Activated T-helper 1 cell treated with anti-CD3 and anti-CD28 coated beads, Interleukin-12 subunit alpha, Interleukin-12 subunit beta, Interleukin-2, Interleukin-4 antibody, amounts not matched to agents 30 ng/mL and 10 ng/mL and 1 ng/mL, durations not matched to agents 14 hours and 24 hours and 36 hours (primary cell): Measurements from ENCODE around the gene MRC2. TPM values are rescaled to one million over a fixed set of nuclear protein-coding genes. Genes with fewer than 3 reads are reported as not detected.
"Not testable (repeated sequence)": the region's sequence is repeated elsewhere in the genome, so short reads cannot be mapped to it uniquely, and the experiment has no call there.

Source experiments
- DNase-seq: peaks from one replicate; pipeline ENCODE4 v3.0.0; 2021; ENCODE audit warnings: low spot score
- H3K27ac Mint-ChIP-seq: one replicate; pipeline ENCODE4 v1.8.0; 2021; ENCODE audit warnings: mild to moderate bottlenecking, mixed read lengths
- H3K27me3 Mint-ChIP-seq: one replicate; pipeline ENCODE4 v1.8.0; 2022; ENCODE audit warnings: mild to moderate bottlenecking, moderate library complexity, mixed read lengths; ENCODE audit not compliant: insufficient read depth
- H3K36me3 Mint-ChIP-seq: one replicate; pipeline ENCODE4 v1.8.0; 2021; ENCODE audit warnings: low read depth, mixed read lengths
- H3K4me1 Mint-ChIP-seq: one replicate; pipeline ENCODE4 v1.8.0; 2021; ENCODE audit warnings: low read depth, mixed read lengths
- H3K4me3 Mint-ChIP-seq: one replicate; pipeline ENCODE4 v1.8.0; 2021; ENCODE audit warnings: mild to moderate bottlenecking, moderate library complexity, mixed read lengths
- H3K9me3 Mint-ChIP-seq: one replicate; pipeline ENCODE4 v1.8.0; 2021; ENCODE audit warnings: mixed read lengths
- intact Hi-C: fragments of 100-400 bp; cut with micrococcal nuclease; formaldehyde crosslinking; loops from one replicate; pipeline ENCODE4 v1.15.1; 2024
- total RNA-seq: library from RNA; stranded (reverse); gene quantifications from 2 replicates; pipeline ENCODE4 v1.2.3, GENCODE V29; 2022

Gene MRC2, protein sequence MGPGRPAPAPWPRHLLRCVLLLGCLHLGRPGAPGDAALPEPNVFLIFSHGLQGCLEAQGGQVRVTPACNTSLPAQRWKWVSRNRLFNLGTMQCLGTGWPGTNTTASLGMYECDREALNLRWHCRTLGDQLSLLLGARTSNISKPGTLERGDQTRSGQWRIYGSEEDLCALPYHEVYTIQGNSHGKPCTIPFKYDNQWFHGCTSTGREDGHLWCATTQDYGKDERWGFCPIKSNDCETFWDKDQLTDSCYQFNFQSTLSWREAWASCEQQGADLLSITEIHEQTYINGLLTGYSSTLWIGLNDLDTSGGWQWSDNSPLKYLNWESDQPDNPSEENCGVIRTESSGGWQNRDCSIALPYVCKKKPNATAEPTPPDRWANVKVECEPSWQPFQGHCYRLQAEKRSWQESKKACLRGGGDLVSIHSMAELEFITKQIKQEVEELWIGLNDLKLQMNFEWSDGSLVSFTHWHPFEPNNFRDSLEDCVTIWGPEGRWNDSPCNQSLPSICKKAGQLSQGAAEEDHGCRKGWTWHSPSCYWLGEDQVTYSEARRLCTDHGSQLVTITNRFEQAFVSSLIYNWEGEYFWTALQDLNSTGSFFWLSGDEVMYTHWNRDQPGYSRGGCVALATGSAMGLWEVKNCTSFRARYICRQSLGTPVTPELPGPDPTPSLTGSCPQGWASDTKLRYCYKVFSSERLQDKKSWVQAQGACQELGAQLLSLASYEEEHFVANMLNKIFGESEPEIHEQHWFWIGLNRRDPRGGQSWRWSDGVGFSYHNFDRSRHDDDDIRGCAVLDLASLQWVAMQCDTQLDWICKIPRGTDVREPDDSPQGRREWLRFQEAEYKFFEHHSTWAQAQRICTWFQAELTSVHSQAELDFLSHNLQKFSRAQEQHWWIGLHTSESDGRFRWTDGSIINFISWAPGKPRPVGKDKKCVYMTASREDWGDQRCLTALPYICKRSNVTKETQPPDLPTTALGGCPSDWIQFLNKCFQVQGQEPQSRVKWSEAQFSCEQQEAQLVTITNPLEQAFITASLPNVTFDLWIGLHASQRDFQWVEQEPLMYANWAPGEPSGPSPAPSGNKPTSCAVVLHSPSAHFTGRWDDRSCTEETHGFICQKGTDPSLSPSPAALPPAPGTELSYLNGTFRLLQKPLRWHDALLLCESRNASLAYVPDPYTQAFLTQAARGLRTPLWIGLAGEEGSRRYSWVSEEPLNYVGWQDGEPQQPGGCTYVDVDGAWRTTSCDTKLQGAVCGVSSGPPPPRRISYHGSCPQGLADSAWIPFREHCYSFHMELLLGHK (N-terminal part only)
- total RNA-seq, result 1.6 TPM in 2 replicates

DNA sequence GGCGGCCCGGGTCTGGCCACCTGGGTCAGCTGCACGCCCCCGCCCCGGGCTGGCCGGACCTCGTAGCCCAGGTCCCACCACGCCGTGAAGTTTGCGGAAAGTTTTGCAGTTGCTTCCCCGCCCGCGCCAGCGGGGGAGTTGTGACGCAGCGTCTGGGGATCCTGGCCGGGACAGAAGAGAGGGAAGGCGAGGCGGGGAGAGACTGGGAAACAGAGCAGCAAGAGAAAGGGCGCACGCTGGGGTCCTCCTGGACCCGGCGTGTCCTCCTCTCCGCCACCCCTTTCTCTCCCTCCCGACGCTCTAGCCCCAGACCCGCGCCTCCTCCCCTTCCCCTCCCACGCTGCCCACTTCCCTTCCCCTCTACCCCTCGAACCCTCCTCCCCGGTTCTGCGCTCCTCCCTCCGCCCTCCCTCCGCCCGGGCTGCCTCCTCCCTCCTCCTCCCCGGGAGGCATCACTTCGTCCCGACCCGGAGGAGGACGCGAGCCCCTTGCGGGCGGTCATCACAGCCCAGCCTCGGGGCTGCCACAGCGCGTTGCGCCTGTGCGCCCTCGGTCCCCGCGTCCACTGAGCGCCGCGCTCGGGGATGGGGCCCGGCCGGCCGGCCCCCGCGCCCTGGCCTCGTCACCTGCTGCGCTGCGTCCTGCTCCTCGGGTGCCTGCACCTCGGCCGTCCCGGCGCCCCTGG lies at the start of gene MRC2:
TSS of gene MRC2 (plus strand) at position 452 of the 685 bp plus-strand sequence. CDS start at position 585, 133 bp downstream.
- Mint-ChIP-seq H3K9me3 (no peaks in the 10 kb centered on the region), H3K27me3 (peaks cover 42% of the 10 kb centered on the region), H3K36me3 (peaks cover 2% of the 10 kb centered on the region), H3K27ac (no peak within 1 kb of the TSS), H3K4me1 (peaks cover 10% of the 10 kb centered on the region), H3K4me3 (peak within 1 kb of the TSS; percentile 77)
- DNase-seq, result no peak
- intact Hi-C loops, result no loop called here

DNA sequence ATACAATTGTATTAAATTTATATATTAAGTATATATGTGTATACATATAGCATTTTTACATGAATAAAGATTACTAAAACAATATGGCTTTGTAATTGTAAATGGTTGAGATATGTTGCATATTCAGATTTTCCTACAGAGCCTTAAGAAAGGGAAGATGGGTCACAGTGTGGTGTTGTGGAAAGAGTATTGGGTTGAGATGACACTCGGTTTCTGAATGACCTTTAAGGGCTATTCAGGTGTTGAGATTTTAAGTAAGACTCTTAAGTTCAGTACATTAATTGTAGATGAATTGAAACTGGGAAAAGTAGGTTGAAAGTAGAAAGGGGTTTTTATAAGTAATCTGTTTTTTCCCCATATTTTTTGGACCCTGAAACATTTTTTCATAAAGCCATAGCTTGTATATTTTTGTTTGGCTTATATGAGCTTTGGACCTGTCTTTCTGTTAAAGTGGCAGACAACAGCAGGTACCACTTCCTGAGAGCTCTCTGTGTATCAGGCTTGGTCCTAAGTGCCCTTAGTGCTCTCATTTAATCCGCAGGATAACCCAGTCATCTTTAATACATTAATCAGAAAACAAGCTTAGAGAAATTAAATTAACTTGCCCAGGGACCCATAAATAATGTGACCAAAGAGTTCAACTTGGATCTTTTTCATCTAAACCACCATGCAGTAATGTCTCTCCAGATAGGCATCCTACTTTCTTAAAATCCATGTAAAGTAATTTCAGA lies 48.5 kb upstream of the MRC2 start:
- Mint-ChIP-seq H3K27ac (no peak overlapping the region), H3K36me3 (peaks cover 31% of the 10 kb centered on the region), H3K27me3 (no peaks in the 10 kb centered on the region), H3K4me1 (no peaks in the 10 kb centered on the region), H3K9me3 (no peaks in the 10 kb centered on the region), H3K4me3 (no peak overlapping the region)
- intact Hi-C loops, result no loop called here
- no peak for DNase-seq

DNA sequence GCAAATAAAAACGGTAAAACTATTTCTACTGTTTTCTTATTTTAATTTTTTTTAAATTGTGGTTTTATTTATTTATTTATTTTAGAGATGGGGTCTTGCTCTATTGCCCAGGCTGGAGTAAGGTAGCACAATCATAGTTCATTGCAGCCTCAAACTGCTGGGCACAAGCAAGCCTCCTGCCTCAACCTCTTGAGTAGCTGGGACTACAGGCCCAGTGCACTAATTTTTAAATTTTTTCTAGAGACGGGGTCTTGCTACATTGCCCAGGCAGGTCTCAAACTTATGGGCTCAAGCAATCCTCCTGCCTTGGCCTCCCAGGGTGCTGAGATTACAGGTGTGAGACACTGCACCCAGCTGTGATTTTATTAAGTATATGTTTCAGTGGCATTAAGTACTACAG lies 46.5 kb upstream of the MRC2 start:
- DNase-seq, result no peak
- Mint-ChIP-seq H3K9me3 (no peaks in the 10 kb centered on the region), H3K4me3 (no peak overlapping the region), H3K36me3 (peaks cover 22% of the 10 kb centered on the region), H3K27me3 (no peaks in the 10 kb centered on the region), H3K27ac (no peak overlapping the region), H3K4me1 (no peaks in the 10 kb centered on the region)
- intact Hi-C loops, result no loop called here

DNA sequence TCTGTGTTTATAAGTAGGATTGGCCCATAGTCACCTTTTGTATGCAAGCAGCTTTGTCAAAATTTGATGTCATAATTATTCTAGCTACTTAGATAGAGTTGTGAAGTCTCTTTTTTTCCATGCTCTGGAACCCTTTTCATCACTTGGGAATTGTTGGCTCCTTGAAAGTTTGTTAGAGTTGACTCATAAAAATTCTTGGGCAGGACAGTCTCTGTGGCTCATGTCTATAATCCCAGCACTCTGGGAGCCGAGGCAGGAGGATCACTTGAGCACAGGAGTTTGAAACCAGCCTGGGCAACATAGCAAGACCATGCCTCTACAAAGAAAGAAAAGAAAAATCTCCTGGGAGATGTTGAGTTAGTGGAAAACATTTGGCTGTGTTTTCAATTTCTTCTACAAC lies 45.7 kb upstream of the MRC2 start:
- intact Hi-C loops, result no loop called here
- Mint-ChIP-seq H3K27ac (no peak overlapping the region), H3K9me3 (no peaks in the 10 kb centered on the region), H3K27me3 (no peaks in the 10 kb centered on the region), H3K36me3 (peaks cover 18% of the 10 kb centered on the region), H3K4me3 (no peak overlapping the region), H3K4me1 (no peaks in the 10 kb centered on the region)
- DNase-seq, result no peak

DNA sequence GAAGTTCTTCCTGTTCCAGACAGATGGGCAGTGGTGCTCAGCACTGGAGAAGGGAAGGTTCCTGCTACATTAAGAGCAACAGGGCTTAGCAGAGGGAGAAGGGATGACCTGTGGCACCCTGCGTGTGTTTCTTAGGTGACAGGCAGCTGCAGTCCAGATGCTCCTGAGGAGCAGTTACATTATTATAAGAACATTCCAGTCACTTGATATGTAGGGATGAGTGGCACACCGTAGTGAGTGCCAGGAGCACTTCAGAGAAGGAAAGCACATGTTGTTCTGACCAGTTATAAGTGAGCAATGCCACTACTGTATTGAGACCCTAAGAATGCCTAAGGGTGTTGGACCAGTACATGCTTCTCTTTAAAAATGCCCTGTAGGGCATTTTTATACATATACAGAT lies 39.9 kb upstream of the MRC2 start:
- H3K9me3 Mint-ChIP-seq, result no peaks in the 10 kb centered on the region
- H3K4me3 Mint-ChIP-seq, result no peak overlapping the region
- no peaks in the 10 kb centered on the region for H3K4me1 Mint-ChIP-seq
- H3K27me3 Mint-ChIP-seq, result no peaks in the 10 kb centered on the region
- H3K27ac Mint-ChIP-seq, result no peak overlapping the region
- H3K36me3 Mint-ChIP-seq, result peaks cover 24% of the 10 kb centered on the region
- intact Hi-C loops, result no loop called here
- DNase-seq, result no peak

DNA sequence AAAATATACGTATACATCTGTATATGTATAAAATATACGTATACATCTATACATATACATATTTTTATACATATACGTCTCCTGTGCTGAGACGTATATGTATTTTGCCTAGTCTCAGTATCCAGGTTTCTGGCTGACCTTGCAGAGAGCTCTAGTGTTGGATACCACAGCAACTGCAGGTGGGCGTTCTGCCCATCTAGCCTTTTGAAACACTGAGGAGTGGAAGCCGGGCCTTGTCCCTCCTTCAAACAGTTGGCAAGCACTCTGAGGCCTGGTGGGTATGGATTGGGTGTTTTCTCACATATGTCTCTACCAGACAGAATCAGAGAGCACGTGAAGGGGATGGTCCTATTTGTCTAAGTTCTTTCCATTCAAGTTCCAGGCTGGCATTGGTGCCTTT lies 39.4 kb upstream of the MRC2 start:
- Mint-ChIP-seq H3K4me3 (no peak overlapping the region), H3K9me3 (no peaks in the 10 kb centered on the region), H3K4me1 (no peaks in the 10 kb centered on the region), H3K27ac (no peak overlapping the region), H3K36me3 (peaks cover 19% of the 10 kb centered on the region), H3K27me3 (no peaks in the 10 kb centered on the region)
- intact Hi-C loops, result no loop called here
- DNase-seq, result no peak

DNA sequence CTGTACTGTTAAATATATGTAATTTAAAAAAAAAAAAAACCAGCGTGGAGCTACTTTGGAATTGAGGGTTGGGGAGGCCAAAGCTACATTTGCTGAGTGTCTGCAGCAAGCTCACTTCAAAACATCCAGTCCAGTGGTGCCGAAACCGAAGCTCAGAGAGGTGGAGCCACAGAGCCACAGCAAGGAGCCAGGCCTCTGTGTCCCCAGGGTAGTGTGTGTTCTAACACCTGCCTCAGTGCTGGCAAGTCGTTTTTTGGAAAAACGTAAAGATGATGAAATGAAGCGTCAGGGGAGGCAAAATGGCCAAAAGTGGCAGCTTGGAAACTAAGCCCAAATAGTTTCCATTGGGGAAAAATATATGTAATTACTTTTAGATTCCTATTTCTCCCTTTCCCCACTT lies 36.1 kb upstream of the MRC2 start:
- H3K27me3 Mint-ChIP-seq, result no peaks in the 10 kb centered on the region
- H3K9me3 Mint-ChIP-seq, result no peaks in the 10 kb centered on the region
- no peak overlapping the region for H3K4me3 Mint-ChIP-seq
- no peaks in the 10 kb centered on the region for H3K4me1 Mint-ChIP-seq
- no peak overlapping the region for H3K27ac Mint-ChIP-seq
- peaks cover 22% of the 10 kb centered on the region for H3K36me3 Mint-ChIP-seq
- intact Hi-C loops, result loop anchor here (5.0 kb wide), 1 partner anchor 39 kb away; no protein-coding TSS in a partner anchor
- DNase-seq, result no peak

DNA sequence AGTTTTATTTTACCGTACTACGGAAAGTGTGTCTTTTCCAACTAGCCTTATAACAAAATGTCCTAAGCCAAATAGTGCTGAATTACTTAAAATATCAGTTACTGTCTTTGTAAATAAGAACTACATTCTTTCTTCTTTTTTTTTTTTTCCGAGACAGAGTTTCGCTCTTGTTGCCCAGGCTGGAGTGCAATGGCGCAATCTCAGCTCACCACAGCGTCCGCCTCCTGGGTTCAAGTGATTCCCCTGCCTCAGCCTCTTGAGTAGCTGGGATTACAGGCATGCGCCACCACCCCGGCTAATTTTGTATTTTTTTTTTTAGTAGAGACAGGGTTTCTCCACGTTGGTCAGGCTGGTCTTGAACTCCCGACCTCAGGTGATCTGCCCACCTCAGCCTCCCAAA lies 35.6 kb upstream of the MRC2 start:
- not testable (repeated sequence) for H3K27me3 Mint-ChIP-seq, H3K9me3 Mint-ChIP-seq, H3K4me1 Mint-ChIP-seq, DNase-seq, H3K27ac Mint-ChIP-seq, H3K4me3 Mint-ChIP-seq
- peaks cover 27% of the 10 kb centered on the region for H3K36me3 Mint-ChIP-seq
- intact Hi-C loops, result loop anchor here (5.0 kb wide), 1 partner anchor 40 kb away; no protein-coding TSS in a partner anchor

DNA sequence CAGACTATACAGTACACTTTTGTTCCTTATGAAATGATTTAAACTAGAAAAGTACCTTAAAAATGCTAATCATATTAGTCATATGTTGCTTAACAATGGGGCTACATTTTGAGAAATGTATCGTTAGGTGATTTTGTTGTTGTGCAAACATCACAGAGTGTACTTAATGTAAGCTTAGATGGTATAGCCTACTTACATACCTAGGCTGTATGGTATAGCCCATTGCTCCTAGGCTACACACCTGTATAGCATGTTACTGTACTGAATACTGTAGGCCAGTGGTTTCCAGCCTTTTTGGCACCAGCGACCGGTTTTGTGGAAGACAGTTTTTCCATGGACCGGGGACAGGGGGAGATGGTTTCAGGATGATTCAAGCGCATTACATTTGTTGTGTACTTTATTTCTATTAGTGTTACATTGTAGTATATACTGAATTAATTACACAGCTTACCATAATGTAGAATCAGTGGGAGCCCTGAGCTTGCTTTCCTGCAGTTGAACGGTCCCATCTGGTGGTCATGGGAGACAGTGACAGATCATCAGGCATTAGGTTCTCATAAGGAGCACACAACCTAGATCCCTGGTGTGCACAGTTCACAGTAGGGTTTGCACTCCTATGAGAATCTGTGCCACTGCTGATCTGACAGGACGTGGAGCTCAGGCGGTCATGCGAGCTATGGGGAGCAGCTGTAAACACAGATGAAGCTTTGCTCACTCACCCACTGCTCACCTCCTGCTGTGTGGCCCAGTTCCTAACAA lies 35.0 kb upstream of the MRC2 start:
- intact Hi-C loops, result loop anchor here (5.0 kb wide), 1 partner anchor 40 kb away; no protein-coding TSS in a partner anchor
- Mint-ChIP-seq H3K4me1 (no peaks in the 10 kb centered on the region), H3K36me3 (peaks cover 29% of the 10 kb centered on the region)

DNA sequence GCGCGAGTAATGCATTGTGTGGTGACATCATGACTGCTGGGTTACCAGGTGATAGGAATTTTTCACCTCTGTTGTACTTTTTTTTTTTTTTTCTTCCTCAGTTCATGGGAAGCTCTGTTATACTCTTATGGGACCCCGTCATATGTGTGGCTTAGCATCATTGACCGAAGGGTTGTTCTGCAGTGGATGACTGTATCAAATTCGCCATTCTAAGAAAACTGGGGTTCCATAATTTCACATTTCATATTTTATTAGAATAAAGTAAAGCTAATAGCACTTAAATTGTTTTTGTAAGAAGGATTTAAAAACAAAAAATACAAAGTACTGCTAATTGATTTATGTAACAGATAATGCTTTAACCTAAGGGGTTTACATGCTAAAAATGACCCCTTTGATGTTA lies 32.0 kb upstream of the MRC2 start:
- Mint-ChIP-seq H3K4me3 (no peak overlapping the region), H3K9me3 (no peaks in the 10 kb centered on the region), H3K27ac (no peak overlapping the region), H3K4me1 (no peaks in the 10 kb centered on the region), H3K36me3 (peaks cover 38% of the 10 kb centered on the region), H3K27me3 (no peaks in the 10 kb centered on the region)
- no peak for DNase-seq
- intact Hi-C loops, result no loop called here

More for the DNA sequence above, 35.0 kb upstream of the MRC2 start:
- Mint-ChIP-seq H3K27me3 (no peaks in the 10 kb centered on the region), H3K9me3 (no peaks in the 10 kb centered on the region), H3K27ac (no peak overlapping the region), H3K4me3 (no peak overlapping the region)
- no peak for DNase-seq

DNA sequence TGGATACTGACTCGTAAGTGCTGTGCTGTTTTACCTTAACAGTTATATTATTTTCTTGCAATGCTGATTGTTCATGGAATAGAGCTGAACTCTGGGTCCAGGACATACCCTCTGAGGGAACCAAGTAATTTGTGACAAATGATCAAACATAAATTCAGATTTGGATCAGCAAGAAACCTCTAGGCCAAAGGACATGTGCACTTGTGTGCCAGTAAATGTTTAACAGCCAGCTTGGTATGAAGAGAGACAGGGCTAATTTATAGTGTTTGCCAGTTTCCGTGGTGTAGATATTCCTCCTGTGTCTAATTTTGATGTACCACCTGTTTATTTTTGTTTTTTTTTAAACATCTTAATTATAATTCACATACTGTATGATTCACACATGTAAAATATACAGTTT lies 30.8 kb upstream of the MRC2 start:
- no peaks in the 10 kb centered on the region for H3K9me3 Mint-ChIP-seq
- no peaks in the 10 kb centered on the region for H3K27me3 Mint-ChIP-seq
- intact Hi-C loops, result no loop called here
- no peak overlapping the region for H3K27ac Mint-ChIP-seq
- peaks cover 7% of the 10 kb centered on the region for H3K4me1 Mint-ChIP-seq
- no peak overlapping the region for H3K4me3 Mint-ChIP-seq
- H3K36me3 Mint-ChIP-seq, result peaks cover 47% of the 10 kb centered on the region
- DNase-seq, result no peak
